Mammary epithelial cell (primary cell): ENCODE measurements around the gene NOS2.
"Not testable (repeated sequence)": the region's sequence is repeated elsewhere in the genome, so short reads cannot be mapped to it uniquely, and the experiment has no call there.

Source experiments
- EZH2 ChIP-seq: IDR thresholded peaks from 2 replicates; pipeline ENCODE4 v1.6.1; 2012; ENCODE audit warnings: low read length, inconsistent platforms, borderline replicate concordance
- TF ChIP-seq, protein P1 (sequence below), 2 donors: IDR thresholded peaks in 1 of 2; conservative IDR thresholded peaks in 1 of 2; 2 replicates each; pipeline ENCODE4 v1.5.1; 2011 to 2012; ENCODE audit warnings: inconsistent platforms in 2 of 2, low read length in 2 of 2, mild to moderate bottlenecking in 2 of 2, control low read depth in 1 of 2, low read depth in 1 of 2; ENCODE audit not compliant: insufficient read depth in 1 of 2; ENCODE audit errors: extremely low read depth in 1 of 2

DNA sequence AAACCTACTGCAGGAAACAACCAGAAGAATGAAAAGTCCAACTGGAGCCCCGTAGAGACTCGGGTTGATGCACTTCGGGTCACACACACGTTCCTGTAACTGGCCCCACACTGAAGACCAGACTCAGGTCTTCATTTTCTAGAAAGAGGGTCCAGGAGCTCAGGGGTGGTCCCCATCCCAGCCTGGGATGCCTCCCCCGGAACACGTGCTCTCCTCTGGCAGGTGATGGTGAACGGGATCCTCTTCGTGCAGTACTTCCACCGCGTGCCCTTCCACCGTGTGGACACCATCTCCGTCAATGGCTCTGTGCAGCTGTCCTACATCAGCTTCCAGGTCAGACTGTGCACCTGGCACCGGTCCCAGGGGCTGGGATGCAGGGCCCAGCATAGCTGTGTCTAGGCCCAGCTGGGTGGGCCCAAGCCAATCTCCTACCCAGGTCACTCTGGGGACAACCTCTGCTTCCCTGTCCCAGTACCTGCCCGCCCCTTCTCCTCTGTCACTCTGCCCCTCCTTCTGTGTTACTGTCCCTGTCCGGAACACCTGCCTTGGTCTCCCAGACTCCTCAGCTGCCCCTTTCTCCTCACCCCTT is 50.7 kb downstream of the NOS2 start:
- TF ChIP-seq, protein P1, sequence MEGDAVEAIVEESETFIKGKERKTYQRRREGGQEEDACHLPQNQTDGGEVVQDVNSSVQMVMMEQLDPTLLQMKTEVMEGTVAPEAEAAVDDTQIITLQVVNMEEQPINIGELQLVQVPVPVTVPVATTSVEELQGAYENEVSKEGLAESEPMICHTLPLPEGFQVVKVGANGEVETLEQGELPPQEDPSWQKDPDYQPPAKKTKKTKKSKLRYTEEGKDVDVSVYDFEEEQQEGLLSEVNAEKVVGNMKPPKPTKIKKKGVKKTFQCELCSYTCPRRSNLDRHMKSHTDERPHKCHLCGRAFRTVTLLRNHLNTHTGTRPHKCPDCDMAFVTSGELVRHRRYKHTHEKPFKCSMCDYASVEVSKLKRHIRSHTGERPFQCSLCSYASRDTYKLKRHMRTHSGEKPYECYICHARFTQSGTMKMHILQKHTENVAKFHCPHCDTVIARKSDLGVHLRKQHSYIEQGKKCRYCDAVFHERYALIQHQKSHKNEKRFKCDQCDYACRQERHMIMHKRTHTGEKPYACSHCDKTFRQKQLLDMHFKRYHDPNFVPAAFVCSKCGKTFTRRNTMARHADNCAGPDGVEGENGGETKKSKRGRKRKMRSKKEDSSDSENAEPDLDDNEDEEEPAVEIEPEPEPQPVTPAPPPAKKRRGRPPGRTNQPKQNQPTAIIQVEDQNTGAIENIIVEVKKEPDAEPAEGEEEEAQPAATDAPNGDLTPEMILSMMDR (conservative IDR thresholded peaks at IDR 0.05 in 1 of 2, IDR thresholded peaks at IDR 0.05 in 1 of 2; ENCODE audit: extremely low read depth in 1 of 2, insufficient read depth in 1 of 2, low read depth in 1 of 2, low read length in 2 of 2) = not testable (repeated sequence)
- not testable (repeated sequence) for TF ChIP-seq EZH2
